HepG2 (cell line): ENCODE results near the gene PMIS2. TPM values are rescaled to one million over a fixed set of nuclear protein-coding genes. Genes with fewer than 3 reads are reported as not detected.

Source experiments
- ATRX ChIP-seq: sonication (generic); formaldehyde crosslinking; IDR thresholded peaks from 2 replicates; pipeline ENCODE4 v1.4.0; 2020; ENCODE audit warnings: missing genetic modification reagents, borderline replicate concordance
- HDAC1 ChIP-seq: sonication (generic); formaldehyde crosslinking; IDR thresholded peaks from 2 replicates; pipeline ENCODE4 v1.5.1; 2020; ENCODE audit warnings: mild to moderate bottlenecking, missing genetic modification reagents
- HNRNPUL1 ChIP-seq: fragments of 200-400 bp; formaldehyde crosslinking; IDR thresholded peaks from 2 replicates; pipeline ENCODE4 v1.6.1; 2017; ENCODE audit warnings: low read depth, mild to moderate bottlenecking, low read length, moderate library complexity
- IKZF4 ChIP-seq: sonication (generic); formaldehyde crosslinking; IDR thresholded peaks from 2 replicates; pipeline ENCODE4 v1.5.1; 2020; ENCODE audit warnings: borderline replicate concordance, mild to moderate bottlenecking, low read depth, missing genetic modification reagents; ENCODE audit errors: not compliant biosample characterization
- KDM3A ChIP-seq: IDR thresholded peaks from 2 replicates; pipeline ENCODE4 v1.6.1; 2018; ENCODE audit warnings: low read depth, missing compliant biosample characterization
- KLF13 ChIP-seq: sonication (generic); formaldehyde crosslinking; IDR thresholded peaks from 2 replicates; pipeline ENCODE4 v1.4.0; 2020; ENCODE audit warnings: mild to moderate bottlenecking, missing genetic modification reagents
- RBFOX2 ChIP-seq: fragments of 200-400 bp; formaldehyde crosslinking; IDR thresholded peaks from 2 replicates; pipeline ENCODE4 v1.6.1; 2017; ENCODE audit warnings: low read depth, mild to moderate bottlenecking, low read length
- SALL2 ChIP-seq: sonication (generic); formaldehyde crosslinking; IDR thresholded peaks from 2 replicates; pipeline ENCODE4 v1.8.1; 2023; ENCODE audit warnings: mild to moderate bottlenecking, missing genetic modification reagents, inconsistent platforms
- SSRP1 ChIP-seq: IDR thresholded peaks from 2 replicates; pipeline ENCODE4 v1.6.1; 2016; ENCODE audit warnings: control low read depth
- TBX2 ChIP-seq: sonication (generic); formaldehyde crosslinking; IDR thresholded peaks from 2 replicates; pipeline ENCODE4 v1.5.0; 2020; ENCODE audit warnings: missing genetic modification reagents, mild to moderate bottlenecking, borderline replicate concordance
- TMF1 ChIP-seq: sonication (generic); formaldehyde crosslinking; IDR thresholded peaks from 2 replicates; pipeline ENCODE4 v1.8.1; 2022; ENCODE audit warnings: low read depth, missing genetic modification reagents
- ZBTB7B ChIP-seq: sonication (generic); formaldehyde crosslinking; IDR thresholded peaks from 2 replicates; pipeline ENCODE4 v1.4.0; 2020; ENCODE audit warnings: missing genetic modification reagents
- ZEB1 ChIP-seq: IDR thresholded peaks from 2 replicates; pipeline ENCODE4 v1.6.1; 2012; ENCODE audit warnings: mild to moderate bottlenecking, low read depth, inconsistent platforms; ENCODE audit not compliant: insufficient replicate concordance
- ZNF850 ChIP-seq: sonication (generic); formaldehyde crosslinking; conservative IDR thresholded peaks from 2 replicates; pipeline ENCODE4 v1.9.0; 2021; ENCODE audit warnings: mild to moderate bottlenecking, missing genetic modification reagents
- ZSCAN25 ChIP-seq: sonication (generic); formaldehyde crosslinking; IDR thresholded peaks from 2 replicates; pipeline ENCODE4 v1.8.0; 2022; ENCODE audit warnings: mild to moderate bottlenecking, missing genetic modification reagents
- polyA plus RNA-seq, 8 experiments: library from polyadenylated mRNA; depleted of rRNA in 3 of 8; stranded (reverse) in 7 of 8; unstranded in 1 of 8; fragments of >200 nt; fragmentation: Illumina TruSeq in 4 of 8; extraction: Trizol in 4 of 8; gene quantifications; 2 replicates each; pipeline versions ENCODE4 v1.2.1 to v1.2.3, GENCODE V29; 2011 to 2016; ENCODE audit warnings: low read depth in 4 of 8, missing spikeins in 1 of 8, mixed read lengths in 1 of 8; ENCODE audit not compliant: insufficient read depth in 1 of 8
- total RNA-seq, 5 experiments: library from RNA; depleted of rRNA; stranded (reverse); fragments of >200 nt; fragmentation: Illumina TruSeq; extraction: Trizol; gene quantifications; 2 replicates each; pipeline ENCODE4 v1.2.3, GENCODE V29; 2016; ENCODE audit warnings: low read depth in 1 of 5
- TF ChIP-seq, protein P1 (sequence below): sonication (generic); formaldehyde crosslinking; IDR thresholded peaks from 2 replicates; pipeline ENCODE4 v1.4.0; 2020; ENCODE audit warnings: missing genetic modification reagents, borderline replicate concordance
- TF ChIP-seq, protein P2 (sequence below): sonication (generic); formaldehyde crosslinking; IDR thresholded peaks from 2 replicates; pipeline ENCODE4 v1.5.1; 2020; ENCODE audit warnings: missing genetic modification reagents, mild to moderate bottlenecking, borderline replicate concordance
- TF ChIP-seq, protein P3 (sequence below): sonication (generic); formaldehyde crosslinking; IDR thresholded peaks from 2 replicates; pipeline ENCODE4 v1.4.0; 2020; ENCODE audit warnings: missing genetic modification reagents, mild to moderate bottlenecking, borderline replicate concordance
- TF ChIP-seq, protein P4 (sequence below): sonication (generic); formaldehyde crosslinking; IDR thresholded peaks from 2 replicates; pipeline ENCODE4 v1.9.0; 2022; ENCODE audit warnings: missing genetic modification reagents, mild to moderate bottlenecking, borderline replicate concordance

PMIS2 gene
- total and polyA plus RNA-seq, 2 of the 13 experiments (the other 11 are each of a cell fraction or from before 2014, with no cell fraction given) = not detected

DNA sequence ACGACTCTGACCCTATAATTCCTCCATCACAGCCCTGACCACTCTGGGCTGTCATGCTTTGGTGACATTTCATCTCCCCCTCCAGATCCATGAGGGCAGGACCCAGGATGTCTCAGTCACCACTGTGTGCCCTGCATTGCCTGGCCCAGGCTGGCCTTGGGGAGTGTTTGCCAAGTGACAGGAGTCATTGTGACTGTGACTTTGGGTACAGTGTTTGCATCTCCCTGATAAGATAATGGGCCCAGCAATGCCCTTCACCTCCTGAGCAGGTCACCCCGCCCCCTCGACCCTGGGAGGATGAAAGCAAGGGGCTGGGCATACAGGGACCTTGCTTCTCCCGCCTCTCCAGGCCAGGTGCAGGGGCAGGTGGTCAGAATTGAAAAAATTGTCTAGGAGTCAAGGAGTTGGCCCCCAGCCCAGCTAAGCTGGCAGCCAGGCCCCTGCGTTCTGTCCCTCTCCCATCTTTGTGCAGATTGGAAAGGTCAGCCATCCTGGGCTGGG is 16.6 kb upstream of the PMIS2 start (continued):
- TF ChIP-seq TMF1 (no peak), ATRX (CRISPR knock-in tag) (no peak), TBX2 (peak; percentile 95), SALL2 (CRISPR knock-in tag) (no peak), RBFOX2 (no peak), KLF13 (no peak), KDM3A (peak; percentile 52; the same call in 1 of the 2 replicates), HDAC1 (peak; percentile 71), ZNF850 (CRISPR knock-in tag) (no peak), SSRP1 (CRISPR knock-in tag) (no peak), HNRNPUL1 (no peak), ZBTB7B (CRISPR knock-in tag) (peak; percentile 97), ZSCAN25 (CRISPR knock-in tag) (peak; percentile 52; the same call in 1 of the 2 replicates), IKZF4 (no peak), ZEB1 (peak; percentile 78)
- TF ChIP-seq, protein P1, sequence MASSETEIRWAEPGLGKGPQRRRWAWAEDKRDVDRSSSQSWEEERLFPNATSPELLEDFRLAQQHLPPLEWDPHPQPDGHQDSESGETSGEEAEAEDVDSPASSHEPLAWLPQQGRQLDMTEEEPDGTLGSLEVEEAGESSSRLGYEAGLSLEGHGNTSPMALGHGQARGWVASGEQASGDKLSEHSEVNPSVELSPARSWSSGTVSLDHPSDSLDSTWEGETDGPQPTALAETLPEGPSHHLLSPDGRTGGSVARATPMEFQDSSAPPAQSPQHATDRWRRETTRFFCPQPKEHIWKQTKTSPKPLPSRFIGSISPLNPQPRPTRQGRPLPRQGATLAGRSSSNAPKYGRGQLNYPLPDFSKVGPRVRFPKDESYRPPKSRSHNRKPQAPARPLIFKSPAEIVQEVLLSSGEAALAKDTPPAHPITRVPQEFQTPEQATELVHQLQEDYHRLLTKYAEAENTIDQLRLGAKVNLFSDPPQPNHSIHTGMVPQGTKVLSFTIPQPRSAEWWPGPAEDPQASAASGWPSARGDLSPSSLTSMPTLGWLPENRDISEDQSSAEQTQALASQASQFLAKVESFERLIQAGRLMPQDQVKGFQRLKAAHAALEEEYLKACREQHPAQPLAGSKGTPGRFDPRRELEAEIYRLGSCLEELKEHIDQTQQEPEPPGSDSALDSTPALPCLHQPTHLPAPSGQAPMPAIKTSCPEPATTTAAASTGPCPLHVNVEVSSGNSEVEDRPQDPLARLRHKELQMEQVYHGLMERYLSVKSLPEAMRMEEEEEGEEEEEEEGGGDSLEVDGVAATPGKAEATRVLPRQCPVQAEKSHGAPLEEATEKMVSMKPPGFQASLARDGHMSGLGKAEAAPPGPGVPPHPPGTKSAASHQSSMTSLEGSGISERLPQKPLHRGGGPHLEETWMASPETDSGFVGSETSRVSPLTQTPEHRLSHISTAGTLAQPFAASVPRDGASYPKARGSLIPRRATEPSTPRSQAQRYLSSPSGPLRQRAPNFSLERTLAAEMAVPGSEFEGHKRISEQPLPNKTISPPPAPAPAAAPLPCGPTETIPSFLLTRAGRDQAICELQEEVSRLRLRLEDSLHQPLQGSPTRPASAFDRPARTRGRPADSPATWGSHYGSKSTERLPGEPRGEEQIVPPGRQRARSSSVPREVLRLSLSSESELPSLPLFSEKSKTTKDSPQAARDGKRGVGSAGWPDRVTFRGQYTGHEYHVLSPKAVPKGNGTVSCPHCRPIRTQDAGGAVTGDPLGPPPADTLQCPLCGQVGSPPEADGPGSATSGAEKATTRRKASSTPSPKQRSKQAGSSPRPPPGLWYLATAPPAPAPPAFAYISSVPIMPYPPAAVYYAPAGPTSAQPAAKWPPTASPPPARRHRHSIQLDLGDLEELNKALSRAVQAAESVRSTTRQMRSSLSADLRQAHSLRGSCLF (CRISPR knock-in tag) = no peak
- TF ChIP-seq, protein P2, sequence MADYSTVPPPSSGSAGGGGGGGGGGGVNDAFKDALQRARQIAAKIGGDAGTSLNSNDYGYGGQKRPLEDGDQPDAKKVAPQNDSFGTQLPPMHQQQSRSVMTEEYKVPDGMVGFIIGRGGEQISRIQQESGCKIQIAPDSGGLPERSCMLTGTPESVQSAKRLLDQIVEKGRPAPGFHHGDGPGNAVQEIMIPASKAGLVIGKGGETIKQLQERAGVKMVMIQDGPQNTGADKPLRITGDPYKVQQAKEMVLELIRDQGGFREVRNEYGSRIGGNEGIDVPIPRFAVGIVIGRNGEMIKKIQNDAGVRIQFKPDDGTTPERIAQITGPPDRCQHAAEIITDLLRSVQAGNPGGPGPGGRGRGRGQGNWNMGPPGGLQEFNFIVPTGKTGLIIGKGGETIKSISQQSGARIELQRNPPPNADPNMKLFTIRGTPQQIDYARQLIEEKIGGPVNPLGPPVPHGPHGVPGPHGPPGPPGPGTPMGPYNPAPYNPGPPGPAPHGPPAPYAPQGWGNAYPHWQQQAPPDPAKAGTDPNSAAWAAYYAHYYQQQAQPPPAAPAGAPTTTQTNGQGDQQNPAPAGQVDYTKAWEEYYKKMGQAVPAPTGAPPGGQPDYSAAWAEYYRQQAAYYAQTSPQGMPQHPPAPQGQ = no peak
- TF ChIP-seq, protein P3, sequence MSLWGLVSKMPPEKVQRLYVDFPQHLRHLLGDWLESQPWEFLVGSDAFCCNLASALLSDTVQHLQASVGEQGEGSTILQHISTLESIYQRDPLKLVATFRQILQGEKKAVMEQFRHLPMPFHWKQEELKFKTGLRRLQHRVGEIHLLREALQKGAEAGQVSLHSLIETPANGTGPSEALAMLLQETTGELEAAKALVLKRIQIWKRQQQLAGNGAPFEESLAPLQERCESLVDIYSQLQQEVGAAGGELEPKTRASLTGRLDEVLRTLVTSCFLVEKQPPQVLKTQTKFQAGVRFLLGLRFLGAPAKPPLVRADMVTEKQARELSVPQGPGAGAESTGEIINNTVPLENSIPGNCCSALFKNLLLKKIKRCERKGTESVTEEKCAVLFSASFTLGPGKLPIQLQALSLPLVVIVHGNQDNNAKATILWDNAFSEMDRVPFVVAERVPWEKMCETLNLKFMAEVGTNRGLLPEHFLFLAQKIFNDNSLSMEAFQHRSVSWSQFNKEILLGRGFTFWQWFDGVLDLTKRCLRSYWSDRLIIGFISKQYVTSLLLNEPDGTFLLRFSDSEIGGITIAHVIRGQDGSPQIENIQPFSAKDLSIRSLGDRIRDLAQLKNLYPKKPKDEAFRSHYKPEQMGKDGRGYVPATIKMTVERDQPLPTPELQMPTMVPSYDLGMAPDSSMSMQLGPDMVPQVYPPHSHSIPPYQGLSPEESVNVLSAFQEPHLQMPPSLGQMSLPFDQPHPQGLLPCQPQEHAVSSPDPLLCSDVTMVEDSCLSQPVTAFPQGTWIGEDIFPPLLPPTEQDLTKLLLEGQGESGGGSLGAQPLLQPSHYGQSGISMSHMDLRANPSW = no peak
- TF ChIP-seq, protein P4, sequence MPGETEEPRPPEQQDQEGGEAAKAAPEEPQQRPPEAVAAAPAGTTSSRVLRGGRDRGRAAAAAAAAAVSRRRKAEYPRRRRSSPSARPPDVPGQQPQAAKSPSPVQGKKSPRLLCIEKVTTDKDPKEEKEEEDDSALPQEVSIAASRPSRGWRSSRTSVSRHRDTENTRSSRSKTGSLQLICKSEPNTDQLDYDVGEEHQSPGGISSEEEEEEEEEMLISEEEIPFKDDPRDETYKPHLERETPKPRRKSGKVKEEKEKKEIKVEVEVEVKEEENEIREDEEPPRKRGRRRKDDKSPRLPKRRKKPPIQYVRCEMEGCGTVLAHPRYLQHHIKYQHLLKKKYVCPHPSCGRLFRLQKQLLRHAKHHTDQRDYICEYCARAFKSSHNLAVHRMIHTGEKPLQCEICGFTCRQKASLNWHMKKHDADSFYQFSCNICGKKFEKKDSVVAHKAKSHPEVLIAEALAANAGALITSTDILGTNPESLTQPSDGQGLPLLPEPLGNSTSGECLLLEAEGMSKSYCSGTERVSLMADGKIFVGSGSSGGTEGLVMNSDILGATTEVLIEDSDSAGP (CRISPR knock-in tag) = peak; percentile 73
